ENCODE data around the gene SUMO4.

The SUMO4 gene

GRCh38 chr6:149387779-149388512, 12.1 kb upstream of the SUMO4 start:
- Histone ChIP-seq H3K4me1 (ENCODE audit: control insufficient read depth in 1 of 2, insufficient read depth in 1 of 2, low read depth in 1 of 2, low read length in 1 of 2) (no peaks in the 10 kb centered on the region), H3K9me3 (no peaks in the 10 kb centered on the region), H3K27ac (no peak overlapping the region), H3K36me3 (peaks cover 22% of the 10 kb centered on the region), H3K4me3 (ENCODE audit: low read depth in 1 of 2, low read length in 1 of 2) (no peak overlapping the region), H3K27me3 (no peaks in the 10 kb centered on the region)
- TF ChIP-seq CTCF (IDR thresholded peaks at IDR 0.05) = no peak

GRCh38 chr6:149389509-149390297, 10.4 kb upstream of the SUMO4 start:
- Histone ChIP-seq H3K4me3 (ENCODE audit: low read depth in 1 of 2, low read length in 1 of 2) (no peak overlapping the region), H3K36me3 (peaks cover 6% of the 10 kb centered on the region), H3K27ac (no peak overlapping the region), H3K9me3 (no peaks in the 10 kb centered on the region), H3K27me3 (no peaks in the 10 kb centered on the region), H3K4me1 (ENCODE audit: control insufficient read depth in 1 of 2, insufficient read depth in 1 of 2, low read depth in 1 of 2, low read length in 1 of 2) (no peaks in the 10 kb centered on the region)
- no peak for TF ChIP-seq CTCF (IDR thresholded peaks at IDR 0.05)

GRCh38 chr6:149392093-149392492, 8.0 kb upstream of the SUMO4 start:
- Histone ChIP-seq H3K9me3 (no peaks in the 10 kb centered on the region), H3K36me3 (peaks cover 8% of the 10 kb centered on the region), H3K4me1 (ENCODE audit: control insufficient read depth in 1 of 2, insufficient read depth in 1 of 2, low read depth in 1 of 2, low read length in 1 of 2) (no peaks in the 10 kb centered on the region), H3K4me3 (ENCODE audit: low read depth in 1 of 2, low read length in 1 of 2) (no peak overlapping the region), H3K27ac (no peak overlapping the region), H3K27me3 (no peaks in the 10 kb centered on the region)
- TF ChIP-seq CTCF (IDR thresholded peaks at IDR 0.05) = no peak

- Histone ChIP-seq H3K27ac (no peak overlapping the region), H3K9me3 (no peaks in the 10 kb centered on the region), H3K4me1 (ENCODE audit: control insufficient read depth in 1 of 2, insufficient read depth in 1 of 2, low read depth in 1 of 2, low read length in 1 of 2) (no peaks in the 10 kb centered on the region), H3K4me3 (ENCODE audit: low read depth in 1 of 2, low read length in 1 of 2) (no peak overlapping the region), H3K27me3 (no peaks in the 10 kb centered on the region), H3K36me3 (peaks cover 13% of the 10 kb centered on the region)
- no peak for TF ChIP-seq CTCF (IDR thresholded peaks at IDR 0.05)
Measured at GRCh38 chr6:149392535-149392934, 7.5 kb upstream of the SUMO4 start.

GRCh38 chr6:149393002-149393679, 6.9 kb upstream of the SUMO4 start:
- no peaks in the 10 kb centered on the region for H3K4me1 ChIP-seq (ENCODE audit: control insufficient read depth in 1 of 2, insufficient read depth in 1 of 2, low read depth in 1 of 2, low read length in 1 of 2)
- H3K9me3 ChIP-seq = no peaks in the 10 kb centered on the region
- TF ChIP-seq CTCF (IDR thresholded peaks at IDR 0.05) = no peak
- H3K27me3 ChIP-seq = no peaks in the 10 kb centered on the region
- H3K36me3 ChIP-seq = peaks cover 19% of the 10 kb centered on the region
- H3K27ac ChIP-seq = no peak overlapping the region
- no peak overlapping the region for H3K4me3 ChIP-seq (ENCODE audit: low read depth in 1 of 2, low read length in 1 of 2)
